A549 (cell line): ENCODE results near the gene SKI. TPM values are rescaled to one million over a fixed set of nuclear protein-coding genes. Genes with fewer than 3 reads are reported as not detected.

ENCODE experiments used
- ATAC-seq, 2 experiments: fragments of 200-7000 bp in 1 of 2; fragments of >200 bp in 1 of 2; cut with Nextera tagmentation in 1 of 2; cut with Tn5 transposase in 1 of 2; 3 replicates each; pipeline versions ENCODE4 v1.8.0 to v1.9.1; 2018 to 2020; ENCODE audit warnings: mild to moderate bottlenecking in 1 of 2, moderate library complexity in 1 of 2
- CTCF ChIA-PET: fragments of 300-600 bp; sonication (Branson Sonifier 250); formaldehyde crosslinking; extraction: SDS; loops from one replicate; lab custom pipeline; 2021; ENCODE audit warnings: antibody characterized with exemption, inconsistent platforms; lab: Yijun Ruan, JAX
- POLR2A ChIA-PET: fragments of 350-600 bp; formaldehyde crosslinking; extraction: SDS; loops from one replicate; lab custom pipeline; 2021; ENCODE audit warnings: antibody characterized with exemption, inconsistent platforms; lab: Yijun Ruan, JAX
- DNase-seq, 2 experiments: peaks; one replicate each; pipeline versions ENCODE4 v3.0.0 to v3.0.0-alpha.2; 2011 to 2016; ENCODE audit warnings: low read depth in 1 of 2, low spot score in 1 of 2
- FAIRE-seq: peaks from 2 replicates; lab custom pipeline; 2011; peaks lifted over from hg19 to GRCh38; lab: Jason Lieb, UNC
- H3K27ac ChIP-seq, 2 experiments: fragments of >200 bp; sonication (Bioruptor Twin); formaldehyde crosslinking; 3 replicates each; pipeline ENCODE4 v1.5.1; 2016 to 2017
- H3K4me1 ChIP-seq: fragments of >200 bp; sonication (Bioruptor Twin); formaldehyde crosslinking; 3 replicates; pipeline ENCODE4 v1.6.1; 2016
- H3K4me2 ChIP-seq: fragments of >200 bp; sonication (Bioruptor Twin); formaldehyde crosslinking; 3 replicates; pipeline ENCODE4 v1.6.1; 2016
- H3K4me3 ChIP-seq: fragments of >200 bp; sonication (Bioruptor Twin); formaldehyde crosslinking; 3 replicates; pipeline ENCODE4 v1.5.1; 2016
- H3K9me3 ChIP-seq: fragments of >200 bp; sonication (Bioruptor Twin); formaldehyde crosslinking; 3 replicates; pipeline ENCODE4 v1.6.1; 2016
- BCL3 ChIP-seq: fragments of >200 bp; sonication (Bioruptor Twin); formaldehyde crosslinking; IDR thresholded peaks from 3 replicates; pipeline ENCODE4 v1.6.1; 2016
- CBX2 ChIP-seq: fragments of 200-600 bp; sonication (generic); IDR thresholded peaks from 2 replicates; pipeline ENCODE4 v1.6.1; 2016; ENCODE audit warnings: low read depth, mild to moderate bottlenecking, borderline replicate concordance
- CBX8 ChIP-seq: fragments of 200-600 bp; sonication (generic); IDR thresholded peaks from 2 replicates; pipeline ENCODE4 v1.6.1; 2016
- CEBPB ChIP-seq, 2 experiments: fragments of >200 bp in 1 of 2; sonication (Bioruptor Twin) in 1 of 2; formaldehyde crosslinking in 1 of 2; IDR thresholded peaks; 2 replicates each; pipeline ENCODE4 v1.6.1; 2012 to 2016
- CHD2 ChIP-seq: fragments of 150-350 bp; IDR thresholded peaks from 2 replicates; pipeline ENCODE4 v1.6.1; 2014; ENCODE audit warnings: low read length; ENCODE audit not compliant: partially characterized antibody
- CTCF ChIP-seq: fragments of >200 bp; sonication (Bioruptor Twin); formaldehyde crosslinking; IDR thresholded peaks from 3 replicates; pipeline ENCODE4 v1.5.1; 2016
- EHMT2 ChIP-seq: fragments of 200-600 bp; sonication (generic); IDR thresholded peaks from 2 replicates; pipeline ENCODE4 v1.6.1; 2016; ENCODE audit warnings: antibody characterized with exemption, low read depth, mild to moderate bottlenecking, moderate library complexity
- FOSL2 ChIP-seq, 2 experiments: fragments of 450-650 bp in 1 of 2; fragments of >200 bp in 1 of 2; sonication (Bioruptor Twin) in 1 of 2; formaldehyde crosslinking; IDR thresholded peaks; 2 replicates each; pipeline versions ENCODE4 v1.5.0 to v1.6.1; 2016 to 2020; ENCODE audit warnings: mild to moderate bottlenecking in 1 of 2, moderate library complexity in 1 of 2
- HOXA7 ChIP-seq: fragments of 250-450 bp; sonication (Bioruptor Pico); IDR thresholded peaks from 2 replicates; pipeline ENCODE4 v1.5.0; 2020; ENCODE audit warnings: mild to moderate bottlenecking, moderate library complexity
- HOXB13 ChIP-seq: fragments of 250-450 bp; sonication (Bioruptor Pico); IDR thresholded peaks from 2 replicates; pipeline ENCODE4 v1.5.0; 2020; ENCODE audit warnings: low read depth, mild to moderate bottlenecking, moderate library complexity
- JUNB ChIP-seq: fragments of >200 bp; sonication (Bioruptor Twin); formaldehyde crosslinking; IDR thresholded peaks from 2 replicates; pipeline ENCODE4 v1.6.1; 2016
- KDM5A ChIP-seq: fragments of 200-600 bp; sonication (generic); IDR thresholded peaks from 2 replicates; pipeline ENCODE4 v1.6.1; 2016; ENCODE audit warnings: antibody characterized with exemption, mild to moderate bottlenecking
- MAZ ChIP-seq: fragments of 150-350 bp; IDR thresholded peaks from 2 replicates; pipeline ENCODE4 v1.6.1; 2014; ENCODE audit warnings: antibody characterized with exemption, low read depth, low read length, borderline replicate concordance
- MYC ChIP-seq: IDR thresholded peaks from 2 replicates; pipeline ENCODE4 v1.6.1; 2012; ENCODE audit warnings: mild to moderate bottlenecking, inconsistent platforms, low read length, improper control_type of control experiment, borderline replicate concordance
- NPAS2 ChIP-seq: fragments of 250-450 bp; sonication (Bioruptor Pico); IDR thresholded peaks from 2 replicates; pipeline ENCODE4 v1.8.0; 2022; ENCODE audit warnings: mild to moderate bottlenecking, moderate library complexity, borderline replicate concordance
- POLR2A ChIP-seq: IDR thresholded peaks from 2 replicates; pipeline ENCODE4 v1.6.1; 2012; ENCODE audit warnings: mild to moderate bottlenecking, low read length
- RNF2 ChIP-seq: fragments of 200-600 bp; sonication (generic); IDR thresholded peaks from 2 replicates; pipeline ENCODE4 v1.6.1; 2016; ENCODE audit warnings: low read depth, mild to moderate bottlenecking, antibody characterized with exemption, moderate library complexity, borderline replicate concordance
- SMC3 ChIP-seq: fragments of >200 bp; sonication (Bioruptor Twin); formaldehyde crosslinking; IDR thresholded peaks from 3 replicates; pipeline ENCODE4 v1.6.1; 2018; ENCODE audit warnings: inconsistent platforms
- SREBF2 ChIP-seq: fragments of 450-650 bp; IDR thresholded peaks from 2 replicates; pipeline ENCODE4 v1.6.1; 2014; ENCODE audit warnings: mild to moderate bottlenecking, moderate library complexity
- ZFP36 ChIP-seq: fragments of 450-650 bp; IDR thresholded peaks from 2 replicates; pipeline ENCODE4 v1.6.1; 2014; ENCODE audit warnings: borderline replicate concordance; ENCODE audit not compliant: partially characterized antibody
- WGBS: methylation state at CpG from one replicate; pipeline ENCODE4 v1.1.6; 2017; ENCODE audit errors: missing lambda C conversion rate; 5-methylcytosine and 5-hydroxymethylcytosine counted together
- polyA plus RNA-seq, 4 experiments: library from polyadenylated mRNA; depleted of rRNA in 3 of 4; stranded (reverse); fragments of >200 nt; fragmentation: RNase III in 1 of 4; extraction: RNeasy Plus Mini Kit Qiagen cat#74134 plus additional on column Dnase treatment in 1 of 4; gene quantifications; 2 replicates in 3 of 4; 3 replicates in 1 of 4; pipeline ENCODE4 v1.2.3, GENCODE V29; 2011 to 2017
- TF ChIP-seq, protein P1 (sequence below): fragments of 250-450 bp; sonication (Bioruptor Pico); IDR thresholded peaks from 2 replicates; pipeline ENCODE4 v1.5.0; 2020; ENCODE audit warnings: low read depth, mild to moderate bottlenecking, moderate library complexity
- TF ChIP-seq, protein P2 (sequence below): IDR thresholded peaks from 2 replicates; pipeline ENCODE4 v1.6.1; 2012
- TF ChIP-seq, protein P3 (sequence below): fragments of 450-650 bp; IDR thresholded peaks from 2 replicates; pipeline ENCODE4 v1.6.1; 2014; ENCODE audit warnings: antibody characterized with exemption
- TF ChIP-seq, protein P4 (sequence below): fragments of 250-450 bp; sonication (Bioruptor Pico); IDR thresholded peaks from 2 replicates; pipeline ENCODE4 v1.5.0; 2021; ENCODE audit warnings: mild to moderate bottlenecking, moderate library complexity, borderline replicate concordance

Gene SKI
- polyA plus RNA-seq, 2 of the 4 experiments (the other 2 are of a cell fraction), result 2.8 to 12.0 TPM

GRCh38 chr1:2204415-2205190 is 23.5 kb upstream of the SKI start (continued):
- TF ChIP-seq, protein P1, sequence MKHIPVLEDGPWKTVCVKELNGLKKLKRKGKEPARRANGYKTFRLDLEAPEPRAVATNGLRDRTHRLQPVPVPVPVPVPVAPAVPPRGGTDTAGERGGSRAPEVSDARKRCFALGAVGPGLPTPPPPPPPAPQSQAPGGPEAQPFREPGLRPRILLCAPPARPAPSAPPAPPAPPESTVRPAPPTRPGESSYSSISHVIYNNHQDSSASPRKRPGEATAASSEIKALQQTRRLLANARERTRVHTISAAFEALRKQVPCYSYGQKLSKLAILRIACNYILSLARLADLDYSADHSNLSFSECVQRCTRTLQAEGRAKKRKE (CRISPR knock-in tag), result no peak
- TF ChIP-seq EHMT2 (no peak), CBX8 (no peak)

GRCh38 chr1:2205191-2205952 is 22.7 kb upstream of the SKI start:
- peak in 1 of 2 experiments; percentile 92 for DNase-seq
- H3K4me1 ChIP-seq, result peaks cover 52% of the 10 kb centered on the region
- no peak for TF ChIP-seq SMC3
- TF ChIP-seq POLR2A, result 0 out of 2 replicates have a peak, but pooled peaks have one; percentile 13
- TF ChIP-seq HOXB13 (CRISPR knock-in tag), result no peak
- TF ChIP-seq, protein P2, sequence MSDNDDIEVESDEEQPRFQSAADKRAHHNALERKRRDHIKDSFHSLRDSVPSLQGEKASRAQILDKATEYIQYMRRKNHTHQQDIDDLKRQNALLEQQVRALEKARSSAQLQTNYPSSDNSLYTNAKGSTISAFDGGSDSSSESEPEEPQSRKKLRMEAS, result peak; percentile 35; the same call in 1 of the 2 replicates
- TF ChIP-seq CEBPB (IDR thresholded peaks at IDR 0.05), result no peak
- TF ChIP-seq CTCF, result no peak
- TF ChIP-seq ZFP36, result no peak
- no peak for TF ChIP-seq BCL3
- peak; percentile 36 to 51; a peak in 5 of 6 replicates for ATAC-seq
- POLR2A ChIA-PET, result interaction anchor here (0.6 kb wide), 1 partner anchor 14 kb away, joined by 5 read pairs; no protein-coding TSS in a partner anchor
- peak overlapping the region; percentile 53 for H3K4me3 ChIP-seq
- H3K9me3 ChIP-seq, result no peaks in the 10 kb centered on the region
- CTCF ChIA-PET, result interaction anchor here (1.5 to 2.7 kb wide), 2 partner anchors 10 to 177 kb away, joined by 6 to 24 read pairs; partner anchors contain the start of gene FAAP20
- H3K27ac ChIP-seq, result peak overlapping the region; percentile 85 to 86
- no peak for FAIRE-seq
- H3K4me2 ChIP-seq, result peak overlapping the region; percentile 95
- WGBS, result 88% methylated on average over 10 of the region's 84 CpGs

- FAIRE-seq (no peak), ATAC-seq (no peak), DNase-seq (no peak)
- WGBS, result 75% methylated on average over 9 of the region's 16 CpGs
- H3K9me3 ChIP-seq, result no peaks in the 10 kb centered on the region
- CTCF ChIA-PET, result interaction anchor here (0.6 to 4.9 kb wide), 4 partner anchors 12 to 214 kb away, joined by 3 to 30 read pairs (median 5); partner anchors contain the start of gene FAAP20
- peak overlapping the region; percentile 86 for H3K4me2 ChIP-seq
- peak overlapping the region; percentile 89 to 97 for H3K27ac ChIP-seq
- H3K4me1 ChIP-seq, result peaks cover 63% of the 10 kb centered on the region
- no peak overlapping the region for H3K4me3 ChIP-seq
- no peak for TF ChIP-seq FOSL2 (IDR thresholded peaks at IDR 0.05)
- TF ChIP-seq FOSL2 (CRISPR knock-in tag; IDR thresholded peaks at IDR 0.05), result no peak
- TF ChIP-seq KDM5A, result no peak
- TF ChIP-seq, protein P3, sequence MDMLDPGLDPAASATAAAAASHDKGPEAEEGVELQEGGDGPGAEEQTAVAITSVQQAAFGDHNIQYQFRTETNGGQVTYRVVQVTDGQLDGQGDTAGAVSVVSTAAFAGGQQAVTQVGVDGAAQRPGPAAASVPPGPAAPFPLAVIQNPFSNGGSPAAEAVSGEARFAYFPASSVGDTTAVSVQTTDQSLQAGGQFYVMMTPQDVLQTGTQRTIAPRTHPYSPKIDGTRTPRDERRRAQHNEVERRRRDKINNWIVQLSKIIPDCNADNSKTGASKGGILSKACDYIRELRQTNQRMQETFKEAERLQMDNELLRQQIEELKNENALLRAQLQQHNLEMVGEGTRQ, result no peak
- no peak for TF ChIP-seq SREBF2
- no peak for TF ChIP-seq JUNB
- no peak for TF ChIP-seq CBX2
- TF ChIP-seq, protein P4, sequence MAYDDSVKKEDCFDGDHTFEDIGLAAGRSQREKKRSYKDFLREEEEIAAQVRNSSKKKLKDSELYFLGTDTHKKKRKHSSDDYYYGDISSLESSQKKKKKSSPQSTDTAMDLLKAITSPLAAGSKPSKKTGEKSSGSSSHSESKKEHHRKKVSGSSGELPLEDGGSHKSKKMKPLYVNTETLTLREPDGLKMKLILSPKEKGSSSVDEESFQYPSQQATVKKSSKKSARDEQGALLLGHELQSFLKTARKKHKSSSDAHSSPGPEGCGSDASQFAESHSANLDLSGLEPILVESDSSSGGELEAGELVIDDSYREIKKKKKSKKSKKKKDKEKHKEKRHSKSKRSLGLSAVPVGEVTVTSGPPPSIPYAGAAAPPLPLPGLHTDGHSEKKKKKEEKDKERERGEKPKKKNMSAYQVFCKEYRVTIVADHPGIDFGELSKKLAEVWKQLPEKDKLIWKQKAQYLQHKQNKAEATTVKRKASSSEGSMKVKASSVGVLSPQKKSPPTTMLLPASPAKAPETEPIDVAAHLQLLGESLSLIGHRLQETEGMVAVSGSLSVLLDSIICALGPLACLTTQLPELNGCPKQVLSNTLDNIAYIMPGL (CRISPR knock-in tag), result no peak
- no peak for TF ChIP-seq CEBPB (IDR thresholded peaks at IDR 0.05)
- no peak for TF ChIP-seq NPAS2
- no peak for TF ChIP-seq CHD2
- no peak for TF ChIP-seq RNF2
- no peak for TF ChIP-seq MYC
- no peak for TF ChIP-seq HOXA7 (CRISPR knock-in tag)
- TF ChIP-seq MAZ, result no peak
- POLR2A ChIA-PET, result interaction anchor here (0.9 to 2.2 kb wide), 4 partner anchors 12 to 185 kb away, joined by 3 to 6 read pairs (median 4); partner anchors contain the start of genes FAAP20, MORN1 and RER1
Measured at GRCh38 chr1:2206813-2207487, 21.2 kb upstream of the SKI start.
